ENCODE data around the gene MAPK13.

DNA sequence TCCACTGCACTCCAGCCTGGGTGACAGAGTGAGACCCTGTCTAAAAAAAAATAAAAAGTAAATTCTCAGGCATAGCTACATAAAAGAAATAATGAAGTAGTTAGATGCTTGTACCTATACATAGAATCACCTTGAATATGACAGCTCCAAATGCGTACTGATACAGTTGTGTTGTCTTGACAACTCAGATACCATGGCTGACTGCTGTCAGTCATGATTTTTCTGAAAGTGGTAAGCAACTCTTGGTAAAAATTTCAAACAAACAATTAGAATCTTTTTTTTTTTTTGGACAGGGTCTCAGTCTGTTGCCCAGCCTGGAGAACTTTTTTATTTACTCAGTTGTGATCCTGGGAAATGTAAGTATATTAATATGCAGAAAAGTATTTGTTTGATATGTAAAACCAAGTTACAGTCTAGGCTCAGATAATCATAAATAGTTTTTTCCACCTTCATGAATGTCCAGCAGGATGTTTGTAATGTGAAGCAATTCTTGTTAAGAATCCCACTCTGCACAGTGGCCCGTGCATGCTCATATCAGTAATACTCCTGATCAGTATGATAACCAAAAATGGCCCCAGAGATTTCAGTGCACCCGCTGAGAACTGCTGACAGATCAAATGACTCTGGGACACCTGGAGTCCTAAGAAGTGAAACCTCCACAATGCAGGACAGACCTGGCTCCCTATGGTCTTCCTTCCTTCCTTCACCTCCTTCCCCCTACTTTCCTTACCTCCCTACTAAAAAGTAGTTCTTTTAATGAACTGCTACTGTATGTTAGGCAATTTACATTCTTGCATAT is 14.0 kb upstream of the MAPK13 start:
- no peak for TF ChIP-seq POLR2AphosphoS5 (IDR thresholded peaks at IDR 0.05)
- TF ChIP-seq, protein P1, sequence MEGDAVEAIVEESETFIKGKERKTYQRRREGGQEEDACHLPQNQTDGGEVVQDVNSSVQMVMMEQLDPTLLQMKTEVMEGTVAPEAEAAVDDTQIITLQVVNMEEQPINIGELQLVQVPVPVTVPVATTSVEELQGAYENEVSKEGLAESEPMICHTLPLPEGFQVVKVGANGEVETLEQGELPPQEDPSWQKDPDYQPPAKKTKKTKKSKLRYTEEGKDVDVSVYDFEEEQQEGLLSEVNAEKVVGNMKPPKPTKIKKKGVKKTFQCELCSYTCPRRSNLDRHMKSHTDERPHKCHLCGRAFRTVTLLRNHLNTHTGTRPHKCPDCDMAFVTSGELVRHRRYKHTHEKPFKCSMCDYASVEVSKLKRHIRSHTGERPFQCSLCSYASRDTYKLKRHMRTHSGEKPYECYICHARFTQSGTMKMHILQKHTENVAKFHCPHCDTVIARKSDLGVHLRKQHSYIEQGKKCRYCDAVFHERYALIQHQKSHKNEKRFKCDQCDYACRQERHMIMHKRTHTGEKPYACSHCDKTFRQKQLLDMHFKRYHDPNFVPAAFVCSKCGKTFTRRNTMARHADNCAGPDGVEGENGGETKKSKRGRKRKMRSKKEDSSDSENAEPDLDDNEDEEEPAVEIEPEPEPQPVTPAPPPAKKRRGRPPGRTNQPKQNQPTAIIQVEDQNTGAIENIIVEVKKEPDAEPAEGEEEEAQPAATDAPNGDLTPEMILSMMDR (IDR thresholded peaks at IDR 0.05): no peak
- TF ChIP-seq POLR2A (IDR thresholded peaks at IDR 0.05): no peak

Measured in breast epithelium (tissue), 3 donors.